GM06990 (cell line): ENCODE results near the gene KRT5.
"Not testable (repeated sequence)": the region's sequence is repeated elsewhere in the genome, so short reads cannot be mapped to it uniquely, and the experiment has no call there.

Experiments used
- DNase-seq: peaks from one replicate; pipeline ENCODE4 v3.0.0-alpha.2; 2011; ENCODE audit not compliant: insufficient read length; ENCODE audit errors: extremely low read depth
- H3K27me3 ChIP-seq: replicated peaks from 2 replicates; pipeline ENCODE4 v1.6.0; 2011; ENCODE audit warnings: low read length; ENCODE audit not compliant: control insufficient read depth, insufficient read depth
- H3K36me3 ChIP-seq: 2 replicates; pipeline ENCODE4 v1.5.1; 2011; ENCODE audit warnings: low read length; ENCODE audit not compliant: control insufficient read depth, insufficient read depth
- H3K4me3 ChIP-seq: replicated peaks from 2 replicates; pipeline ENCODE4 v1.5.1; 2011; ENCODE audit warnings: low read depth, mild to moderate bottlenecking, control low read depth, low read length
- TF ChIP-seq, protein P1 (sequence below): IDR thresholded peaks from 2 replicates; pipeline ENCODE4 v1.5.1; 2011; ENCODE audit warnings: low read length, control low read depth, mild to moderate bottlenecking, inconsistent platforms; ENCODE audit not compliant: insufficient read depth, poor library complexity, severe bottlenecking

KRT5 gene

DNA sequence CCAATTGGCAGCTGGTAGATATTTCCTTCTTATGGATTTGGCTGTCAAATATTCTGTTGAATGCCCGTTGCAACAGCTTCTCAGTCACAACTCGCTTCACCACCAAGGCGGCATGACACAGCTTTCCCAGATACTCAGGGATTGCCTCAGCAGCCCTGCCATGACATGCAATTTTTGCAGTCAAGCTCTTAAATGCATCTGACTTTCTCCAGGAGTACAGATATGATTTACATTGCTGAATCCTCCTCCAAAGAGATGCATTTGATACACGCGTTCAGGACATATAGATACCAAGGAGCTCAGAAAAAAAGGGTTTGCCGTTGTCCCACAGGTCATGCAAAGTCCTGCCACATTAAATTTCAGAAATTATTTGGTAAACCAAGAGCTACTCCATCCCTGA is 6.5 kb downstream of the KRT5 start:
- Histone ChIP-seq H3K27me3 (no peaks in the 10 kb centered on the region; the same call in 1 of the 2 replicates), H3K36me3 (no peaks in the 10 kb centered on the region), H3K4me3 (no peak overlapping the region)
- no peak for DNase-seq
- TF ChIP-seq, protein P1, sequence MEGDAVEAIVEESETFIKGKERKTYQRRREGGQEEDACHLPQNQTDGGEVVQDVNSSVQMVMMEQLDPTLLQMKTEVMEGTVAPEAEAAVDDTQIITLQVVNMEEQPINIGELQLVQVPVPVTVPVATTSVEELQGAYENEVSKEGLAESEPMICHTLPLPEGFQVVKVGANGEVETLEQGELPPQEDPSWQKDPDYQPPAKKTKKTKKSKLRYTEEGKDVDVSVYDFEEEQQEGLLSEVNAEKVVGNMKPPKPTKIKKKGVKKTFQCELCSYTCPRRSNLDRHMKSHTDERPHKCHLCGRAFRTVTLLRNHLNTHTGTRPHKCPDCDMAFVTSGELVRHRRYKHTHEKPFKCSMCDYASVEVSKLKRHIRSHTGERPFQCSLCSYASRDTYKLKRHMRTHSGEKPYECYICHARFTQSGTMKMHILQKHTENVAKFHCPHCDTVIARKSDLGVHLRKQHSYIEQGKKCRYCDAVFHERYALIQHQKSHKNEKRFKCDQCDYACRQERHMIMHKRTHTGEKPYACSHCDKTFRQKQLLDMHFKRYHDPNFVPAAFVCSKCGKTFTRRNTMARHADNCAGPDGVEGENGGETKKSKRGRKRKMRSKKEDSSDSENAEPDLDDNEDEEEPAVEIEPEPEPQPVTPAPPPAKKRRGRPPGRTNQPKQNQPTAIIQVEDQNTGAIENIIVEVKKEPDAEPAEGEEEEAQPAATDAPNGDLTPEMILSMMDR, result no peak

DNA sequence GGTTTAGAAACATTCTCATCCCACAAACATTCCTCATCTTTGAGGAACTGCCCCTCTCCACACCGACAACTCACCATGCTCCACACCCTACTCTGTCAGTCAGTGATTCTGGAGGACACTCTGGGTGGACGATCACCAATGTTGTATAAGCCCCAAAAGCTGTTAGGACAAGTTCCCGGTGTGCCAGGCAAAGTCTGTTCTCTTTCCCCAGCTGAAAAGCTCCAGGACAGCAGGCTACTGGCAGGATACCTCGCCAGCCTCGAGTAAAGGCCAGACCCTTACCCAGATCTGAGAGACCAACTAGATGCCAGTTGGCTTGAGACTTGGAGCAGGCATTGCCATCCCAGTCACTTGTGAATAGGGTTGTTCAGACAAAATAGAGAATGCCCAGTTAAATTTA is 12.0 kb downstream of the KRT5 start:
- no peaks in the 10 kb centered on the region for H3K36me3 ChIP-seq
- H3K27me3 ChIP-seq, result no peaks in the 10 kb centered on the region
- no peak for DNase-seq
- H3K4me3 ChIP-seq, result no peak overlapping the region
- TF ChIP-seq, protein P1, result no peak

DNA sequence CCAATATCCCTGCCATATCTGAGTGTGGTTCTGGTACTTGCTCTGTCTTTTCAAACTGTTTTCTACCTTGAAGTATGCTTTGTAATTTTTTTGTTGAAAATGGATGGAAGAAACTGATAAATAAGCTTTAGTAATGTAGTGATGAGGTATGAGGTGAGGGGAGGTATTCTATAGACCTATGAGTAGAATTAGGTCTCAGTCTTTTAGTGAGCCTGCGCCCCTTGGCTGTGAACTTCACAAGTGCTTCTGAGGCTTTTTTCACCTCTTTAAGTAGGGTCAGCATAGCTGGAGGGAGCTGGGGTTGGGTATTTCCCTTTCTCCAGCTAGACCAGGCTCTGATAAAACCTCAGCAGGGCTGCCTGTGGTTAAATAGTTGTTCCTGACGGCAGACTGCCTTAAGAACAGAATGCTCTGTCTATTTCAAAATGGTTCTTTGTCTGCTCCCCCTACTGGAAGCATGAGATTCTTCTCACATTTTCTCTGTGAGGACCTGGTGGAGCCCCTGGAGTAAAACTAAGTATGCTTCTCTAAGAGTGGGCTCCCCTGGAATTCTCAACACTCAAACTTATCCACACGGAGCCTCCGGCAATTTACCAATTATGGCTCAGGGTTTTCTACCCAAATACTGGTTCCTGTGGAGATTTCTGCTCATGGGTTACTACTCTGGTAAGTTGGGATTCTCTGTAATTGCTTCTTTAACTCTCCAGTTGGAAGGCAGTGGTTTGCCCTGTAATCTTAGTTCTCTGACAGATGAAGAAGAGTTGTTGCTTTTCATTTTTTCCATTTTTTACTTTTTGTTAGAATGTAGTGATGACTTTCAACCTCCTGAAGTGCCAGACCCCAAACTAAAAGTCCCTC is 13.1 kb downstream of the KRT5 start:
- Histone ChIP-seq H3K36me3 (no peaks in the 10 kb centered on the region), H3K4me3 (no peak overlapping the region), H3K27me3 (no peaks in the 10 kb centered on the region)
- DNase-seq, result no peak
- TF ChIP-seq, protein P1, result peak; percentile 58

DNA sequence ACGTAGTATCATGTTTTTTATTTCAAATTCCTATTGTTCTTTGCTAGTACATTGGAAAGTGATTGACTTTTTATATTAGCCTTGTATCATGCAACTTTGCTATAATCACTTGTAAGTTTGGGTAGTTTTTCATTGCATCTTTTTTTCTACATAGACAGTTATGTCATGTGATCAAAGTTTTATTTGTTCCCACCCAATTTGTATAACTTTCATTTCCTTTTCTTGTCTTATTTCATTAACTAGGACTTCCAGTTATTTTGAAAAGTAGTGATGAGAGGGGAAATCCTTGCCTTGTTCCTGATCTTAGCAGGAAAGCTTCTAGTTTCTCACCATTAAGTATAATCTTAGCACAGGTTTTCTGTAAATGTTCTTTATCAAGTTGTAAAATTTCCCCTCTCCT is 17.3 kb downstream of the KRT5 start:
- Histone ChIP-seq H3K4me3 (no peak overlapping the region), H3K27me3 (peaks cover 2% of the 10 kb centered on the region; the same call in 1 of the 2 replicates), H3K36me3 (no peaks in the 10 kb centered on the region)
- TF ChIP-seq, protein P1, result no peak
- DNase-seq, result no peak

DNA sequence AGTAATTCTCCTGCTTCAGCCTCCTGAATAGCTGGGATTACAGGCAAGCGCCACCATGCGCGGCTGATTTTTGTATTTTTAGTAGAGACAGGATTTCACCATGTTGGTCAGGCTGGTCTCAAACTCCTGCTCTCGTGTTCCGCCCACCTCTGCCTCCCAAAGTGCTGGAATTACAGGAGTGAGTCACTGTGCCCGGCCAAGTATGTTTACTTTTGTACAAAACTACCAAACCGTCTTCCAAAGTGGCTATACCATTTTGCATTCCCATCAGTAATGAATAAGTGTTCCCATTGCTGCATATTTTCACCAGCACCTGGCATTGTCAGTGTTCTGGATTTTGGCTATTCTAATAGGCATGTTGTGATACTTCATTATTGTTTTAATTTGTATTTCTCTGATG is 18.7 kb downstream of the KRT5 start:
- Histone ChIP-seq H3K27me3 (peaks cover 2% of the 10 kb centered on the region; the same call in 1 of the 2 replicates), H3K36me3 (no peaks in the 10 kb centered on the region), H3K4me3 (no peak overlapping the region)
- DNase-seq, result no peak
- TF ChIP-seq, protein P1, result no peak

DNA sequence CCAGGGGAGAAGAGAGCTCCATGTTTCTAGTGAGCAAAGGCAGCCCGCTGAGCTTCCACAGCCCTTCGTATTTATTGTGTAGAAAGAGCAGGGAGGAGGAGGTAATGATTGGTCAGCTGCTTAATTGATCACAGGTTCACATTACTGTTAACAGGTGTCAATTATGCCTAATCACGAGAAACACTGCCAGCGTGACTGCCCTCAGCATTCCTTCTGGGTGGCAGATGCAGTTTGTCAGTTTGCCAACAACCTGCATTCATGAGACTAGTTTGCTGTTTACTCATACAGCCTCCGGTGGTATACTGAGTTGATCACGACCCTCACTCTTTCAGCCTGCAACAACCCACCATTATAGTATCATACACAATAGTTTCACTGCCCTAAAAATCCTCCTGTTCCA is 19.6 kb downstream of the KRT5 start:
- H3K36me3 ChIP-seq, DNase-seq, H3K27me3 ChIP-seq, H3K4me3 ChIP-seq: not testable (repeated sequence)
